KMS-11 (cell line): ENCODE data around the gene SLC25A33.

Experiments used
- H2AFZ ChIP-seq: fragments of 200-600 bp; sonication (generic); 2 replicates; pipeline ENCODE4 v1.6.1; 2016; ENCODE audit warnings: antibody characterized with exemption, mixed run types, low read depth
- H3K27ac ChIP-seq: fragments of 200-600 bp; sonication (generic); 2 replicates; pipeline ENCODE4 v1.6.1; 2016; ENCODE audit warnings: mild to moderate bottlenecking, mixed run types
- H3K27me3 ChIP-seq: fragments of 200-600 bp; sonication (generic); 2 replicates; pipeline ENCODE4 v1.6.1; 2017; ENCODE audit warnings: mild to moderate bottlenecking, low read depth, mixed run types, moderate library complexity; ENCODE audit not compliant: insufficient read depth
- H3K36me3 ChIP-seq: fragments of 200-600 bp; sonication (generic); 2 replicates; pipeline ENCODE4 v1.6.1; 2017; ENCODE audit warnings: mild to moderate bottlenecking, mixed run types; ENCODE audit not compliant: insufficient read depth
- H3K4me1 ChIP-seq: fragments of 200-600 bp; sonication (generic); 2 replicates; pipeline ENCODE4 v1.6.1; 2016; ENCODE audit warnings: mild to moderate bottlenecking, low read depth, mixed run types; ENCODE audit not compliant: poor library complexity, severe bottlenecking
- H3K4me2 ChIP-seq: fragments of 200-600 bp; sonication (generic); 2 replicates; pipeline ENCODE4 v1.7.0; 2016; ENCODE audit warnings: mild to moderate bottlenecking, mixed run types
- H3K4me3 ChIP-seq: fragments of 200-600 bp; sonication (generic); IDR thresholded peaks from 2 replicates; pipeline ENCODE4 v1.6.1; 2017; ENCODE audit warnings: low read depth, low read length, mixed read lengths; ENCODE audit not compliant: insufficient read depth
- H3K79me2 ChIP-seq: fragments of 200-600 bp; sonication (generic); 2 replicates; pipeline ENCODE4 v1.6.1; 2016; ENCODE audit warnings: low read depth, mixed run types; ENCODE audit not compliant: insufficient read depth
- H3K9ac ChIP-seq: fragments of 200-600 bp; sonication (generic); 2 replicates; pipeline ENCODE4 v1.6.1; 2016; ENCODE audit warnings: mild to moderate bottlenecking, mixed run types
- H4K20me1 ChIP-seq: fragments of 200-600 bp; sonication (generic); 2 replicates; pipeline ENCODE4 v1.6.1; 2016; ENCODE audit warnings: mild to moderate bottlenecking, mixed run types; ENCODE audit not compliant: insufficient read depth
- TF ChIP-seq, protein P1 (sequence below): fragments of 200-600 bp; sonication (generic); conservative IDR thresholded peaks from 2 replicates; pipeline ENCODE4 v1.6.1; 2017; ENCODE audit warnings: low read depth, mild to moderate bottlenecking, antibody characterized with exemption, low read length, moderate library complexity, mixed read lengths

Gene SLC25A33

GRCh38 chr1:9529190-9529589, 10.1 kb upstream of the SLC25A33 start:
- H3K79me2 ChIP-seq = no peaks in the 10 kb centered on the region
- no peak overlapping the region for H3K9ac ChIP-seq
- H2AFZ ChIP-seq = no peak overlapping the region
- H3K27me3 ChIP-seq = no peaks in the 10 kb centered on the region
- H3K4me1 ChIP-seq = peaks cover 9% of the 10 kb centered on the region
- H4K20me1 ChIP-seq = no peaks in the 10 kb centered on the region
- no peak overlapping the region for H3K27ac ChIP-seq
- no peak overlapping the region for H3K4me2 ChIP-seq
- H3K36me3 ChIP-seq = no peaks in the 10 kb centered on the region
- no peak overlapping the region for H3K4me3 ChIP-seq
- TF ChIP-seq, protein P1, sequence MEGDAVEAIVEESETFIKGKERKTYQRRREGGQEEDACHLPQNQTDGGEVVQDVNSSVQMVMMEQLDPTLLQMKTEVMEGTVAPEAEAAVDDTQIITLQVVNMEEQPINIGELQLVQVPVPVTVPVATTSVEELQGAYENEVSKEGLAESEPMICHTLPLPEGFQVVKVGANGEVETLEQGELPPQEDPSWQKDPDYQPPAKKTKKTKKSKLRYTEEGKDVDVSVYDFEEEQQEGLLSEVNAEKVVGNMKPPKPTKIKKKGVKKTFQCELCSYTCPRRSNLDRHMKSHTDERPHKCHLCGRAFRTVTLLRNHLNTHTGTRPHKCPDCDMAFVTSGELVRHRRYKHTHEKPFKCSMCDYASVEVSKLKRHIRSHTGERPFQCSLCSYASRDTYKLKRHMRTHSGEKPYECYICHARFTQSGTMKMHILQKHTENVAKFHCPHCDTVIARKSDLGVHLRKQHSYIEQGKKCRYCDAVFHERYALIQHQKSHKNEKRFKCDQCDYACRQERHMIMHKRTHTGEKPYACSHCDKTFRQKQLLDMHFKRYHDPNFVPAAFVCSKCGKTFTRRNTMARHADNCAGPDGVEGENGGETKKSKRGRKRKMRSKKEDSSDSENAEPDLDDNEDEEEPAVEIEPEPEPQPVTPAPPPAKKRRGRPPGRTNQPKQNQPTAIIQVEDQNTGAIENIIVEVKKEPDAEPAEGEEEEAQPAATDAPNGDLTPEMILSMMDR = no peak

DNA sequence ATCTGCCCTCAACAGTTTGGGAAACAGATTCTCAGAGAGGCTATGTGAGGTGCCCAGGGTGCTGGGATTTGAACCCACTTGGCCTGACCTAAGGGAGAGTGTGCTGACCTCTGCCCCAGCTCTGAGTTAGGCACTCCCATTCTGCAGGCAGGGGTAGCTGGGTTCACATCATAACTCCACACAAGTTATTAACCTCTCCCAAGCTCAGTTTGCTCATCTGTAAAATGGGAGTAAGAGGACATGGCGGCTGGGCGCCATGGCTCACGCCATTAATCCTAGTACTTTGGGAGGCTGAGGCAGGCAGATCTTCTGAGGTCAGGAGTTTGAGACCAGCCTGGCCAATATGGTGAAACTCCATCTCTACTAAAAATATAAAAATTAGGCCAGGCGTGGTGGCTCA, 8.9 kb upstream of the SLC25A33 start:
- Histone ChIP-seq H3K79me2 (no peaks in the 10 kb centered on the region), H3K4me1 (peaks cover 9% of the 10 kb centered on the region), H3K4me3 (no peak overlapping the region), H3K27me3 (no peaks in the 10 kb centered on the region), H3K36me3 (no peaks in the 10 kb centered on the region), H3K4me2 (no peak overlapping the region), H3K9ac (no peak overlapping the region), H4K20me1 (no peaks in the 10 kb centered on the region), H2AFZ (no peak overlapping the region), H3K27ac (no peak overlapping the region)
- TF ChIP-seq, protein P1 = no peak

- Histone ChIP-seq H3K27ac (no peak overlapping the region), H3K36me3 (no peaks in the 10 kb centered on the region), H3K4me1 (peaks cover 9% of the 10 kb centered on the region), H3K4me3 (no peak overlapping the region), H3K4me2 (no peak overlapping the region), H3K27me3 (no peaks in the 10 kb centered on the region), H4K20me1 (no peaks in the 10 kb centered on the region), H3K79me2 (peaks cover 2% of the 10 kb centered on the region), H2AFZ (no peak overlapping the region), H3K9ac (no peak overlapping the region)
- TF ChIP-seq, protein P1 = no peak
Observed at GRCh38 chr1:9534953-9535352, 4.3 kb upstream of the SLC25A33 start.

DNA sequence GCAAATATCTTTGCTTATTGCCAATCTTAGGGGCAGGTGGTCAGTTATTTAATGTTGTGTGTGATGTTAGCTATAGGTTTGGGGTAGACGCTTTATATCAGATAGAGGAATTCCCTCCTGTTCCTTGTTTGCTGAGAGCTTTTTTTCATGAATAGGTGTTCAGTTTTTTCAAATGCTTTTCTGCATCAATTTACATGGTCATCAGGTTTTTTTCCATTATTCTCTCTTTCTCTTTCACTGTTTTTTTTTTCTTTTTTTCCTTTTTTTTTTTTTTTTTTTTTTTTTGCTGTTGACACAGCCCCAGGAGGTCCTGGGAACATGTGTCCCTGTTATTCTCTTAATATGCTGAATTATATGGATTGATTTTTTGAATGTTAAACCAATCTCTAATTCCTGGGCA, 3.0 kb upstream of the SLC25A33 start:
- H3K4me2 ChIP-seq = no peak overlapping the region
- H3K27ac ChIP-seq = no peak overlapping the region
- H3K9ac ChIP-seq = no peak overlapping the region
- peaks cover 16% of the 10 kb centered on the region for H3K79me2 ChIP-seq
- H3K4me3 ChIP-seq = no peak overlapping the region
- no peak overlapping the region for H2AFZ ChIP-seq
- peaks cover 8% of the 10 kb centered on the region for H4K20me1 ChIP-seq
- TF ChIP-seq, protein P1 = no peak
- peaks cover 18% of the 10 kb centered on the region for H3K4me1 ChIP-seq
- H3K36me3 ChIP-seq = no peaks in the 10 kb centered on the region
- H3K27me3 ChIP-seq = no peaks in the 10 kb centered on the region
